Gastroesophageal sphincter (tissue), 3 donors: ENCODE measurements around the gene PRF1.

ENCODE experiments used
- EP300 ChIP-seq: sonication (generic); formaldehyde crosslinking; IDR thresholded peaks from one replicate; pipeline ENCODE4 v1.6.1; 2017; ENCODE audit warnings: antibody characterized with exemption, mild to moderate bottlenecking
- POLR2A ChIP-seq, 2 donors: fragments of 450-650 bp; IDR thresholded peaks; one replicate each; pipeline ENCODE4 v1.6.1; 2017; ENCODE audit warnings: antibody characterized with exemption in 2 of 2, mild to moderate bottlenecking in 2 of 2, moderate library complexity in 1 of 2
- POLR2AphosphoS5 ChIP-seq: sonication (generic); formaldehyde crosslinking; IDR thresholded peaks from one replicate; pipeline ENCODE4 v1.6.1; 2017; ENCODE audit warnings: antibody characterized with exemption
- TF ChIP-seq, protein P1 (sequence below), 4 experiments: fragments of 200-600 bp in 2 of 4; fragments of 450-650 bp in 2 of 4; sonication (generic) in 1 of 4; IDR thresholded peaks; one replicate each; pipeline ENCODE4 v1.5.1; 2017 to 2019; ENCODE audit warnings: antibody characterized with exemption in 4 of 4, mild to moderate bottlenecking in 2 of 4, moderate library complexity in 2 of 4

- TF ChIP-seq, protein P1, sequence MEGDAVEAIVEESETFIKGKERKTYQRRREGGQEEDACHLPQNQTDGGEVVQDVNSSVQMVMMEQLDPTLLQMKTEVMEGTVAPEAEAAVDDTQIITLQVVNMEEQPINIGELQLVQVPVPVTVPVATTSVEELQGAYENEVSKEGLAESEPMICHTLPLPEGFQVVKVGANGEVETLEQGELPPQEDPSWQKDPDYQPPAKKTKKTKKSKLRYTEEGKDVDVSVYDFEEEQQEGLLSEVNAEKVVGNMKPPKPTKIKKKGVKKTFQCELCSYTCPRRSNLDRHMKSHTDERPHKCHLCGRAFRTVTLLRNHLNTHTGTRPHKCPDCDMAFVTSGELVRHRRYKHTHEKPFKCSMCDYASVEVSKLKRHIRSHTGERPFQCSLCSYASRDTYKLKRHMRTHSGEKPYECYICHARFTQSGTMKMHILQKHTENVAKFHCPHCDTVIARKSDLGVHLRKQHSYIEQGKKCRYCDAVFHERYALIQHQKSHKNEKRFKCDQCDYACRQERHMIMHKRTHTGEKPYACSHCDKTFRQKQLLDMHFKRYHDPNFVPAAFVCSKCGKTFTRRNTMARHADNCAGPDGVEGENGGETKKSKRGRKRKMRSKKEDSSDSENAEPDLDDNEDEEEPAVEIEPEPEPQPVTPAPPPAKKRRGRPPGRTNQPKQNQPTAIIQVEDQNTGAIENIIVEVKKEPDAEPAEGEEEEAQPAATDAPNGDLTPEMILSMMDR (IDR thresholded peaks at IDR 0.05): no peak
- TF ChIP-seq POLR2A (IDR thresholded peaks at IDR 0.05): no peak
- TF ChIP-seq EP300: no peak
- TF ChIP-seq POLR2AphosphoS5: no peak
Measured at GRCh38 chr10:70626056-70626455, 23.5 kb upstream of the PRF1 start.
